GM19468 (cell line): ENCODE measurements around the gene PFDN6.

ENCODE experiments used
- ATAC-seq: cut with Tn5 transposase; IDR thresholded peaks from one replicate; pipeline ENCODE4 v1.9.1; 2021; ENCODE audit warnings: mild to moderate bottlenecking, moderate library complexity, moderate number of reproducible peaks; ENCODE audit not compliant: unreplicated experiment; ENCODE audit errors: extremely low read depth

Gene PFDN6

DNA sequence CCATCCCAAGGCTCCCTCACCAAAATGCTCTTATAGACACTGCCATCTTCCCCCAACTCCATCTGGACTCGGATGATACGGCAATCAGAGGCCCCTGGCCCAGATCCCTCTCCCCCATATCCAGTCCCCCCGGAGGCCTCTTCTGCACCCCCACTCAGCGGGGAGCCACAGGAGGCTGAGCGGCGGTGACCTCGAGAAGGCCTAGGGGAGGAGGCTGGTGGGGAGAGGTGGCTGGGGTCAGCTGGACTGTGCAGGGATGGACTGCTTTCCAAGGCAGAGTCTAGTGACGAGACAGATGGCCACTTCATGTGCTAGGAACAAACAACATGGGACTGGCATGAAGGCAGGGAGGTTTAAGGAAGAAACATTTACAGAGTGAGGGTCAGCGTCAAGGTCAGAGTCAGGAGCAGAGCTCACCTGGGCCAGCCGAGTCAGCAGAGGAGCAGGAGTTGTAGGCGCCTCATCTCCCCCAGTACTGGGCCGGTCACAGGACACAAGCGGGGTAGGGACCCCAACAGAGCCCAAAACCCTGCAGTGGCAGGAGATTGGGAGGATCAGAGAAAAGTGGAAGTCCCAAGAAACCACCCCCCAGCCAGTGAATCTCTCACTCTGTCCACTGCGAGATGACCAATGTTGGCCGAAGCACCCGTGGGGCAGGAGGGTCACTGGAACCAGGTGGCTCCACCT, 3.7 kb downstream of the PFDN6 start:
- ATAC-seq, result no peak

DNA sequence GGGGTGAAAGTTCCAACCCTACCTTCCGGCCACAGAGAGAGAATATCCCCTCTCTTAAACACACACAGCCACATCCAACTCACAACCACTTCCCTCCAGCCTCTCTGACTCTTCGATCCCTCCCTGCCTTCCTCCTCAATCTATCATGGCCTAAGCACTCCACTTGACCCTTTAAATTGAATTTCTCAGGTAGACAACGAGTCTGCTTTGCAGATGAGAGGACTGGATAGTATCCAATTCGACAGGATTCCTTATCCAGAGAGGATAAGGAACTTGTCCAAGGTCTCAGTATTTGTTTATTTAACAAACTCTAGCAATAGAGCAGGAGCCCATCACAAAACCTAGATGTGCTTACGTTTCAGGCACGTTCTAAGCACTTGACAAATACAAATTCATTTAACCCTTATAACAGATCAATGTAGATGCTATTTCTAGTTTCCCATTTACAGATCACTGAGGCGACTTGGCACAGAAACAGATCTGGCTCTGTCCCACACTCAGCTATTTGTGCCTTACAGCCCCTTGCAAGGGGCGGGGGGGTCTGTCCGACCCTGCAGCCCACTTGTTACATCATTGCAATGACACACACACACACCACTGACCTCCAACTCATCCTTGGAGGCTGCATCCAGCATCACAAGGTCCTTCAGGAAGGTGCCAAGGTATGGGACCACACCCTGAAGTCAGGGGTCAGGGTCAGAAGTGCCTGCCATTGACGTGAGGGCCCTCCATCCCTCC, 4.9 kb downstream of the PFDN6 start:
- no peak for ATAC-seq

DNA sequence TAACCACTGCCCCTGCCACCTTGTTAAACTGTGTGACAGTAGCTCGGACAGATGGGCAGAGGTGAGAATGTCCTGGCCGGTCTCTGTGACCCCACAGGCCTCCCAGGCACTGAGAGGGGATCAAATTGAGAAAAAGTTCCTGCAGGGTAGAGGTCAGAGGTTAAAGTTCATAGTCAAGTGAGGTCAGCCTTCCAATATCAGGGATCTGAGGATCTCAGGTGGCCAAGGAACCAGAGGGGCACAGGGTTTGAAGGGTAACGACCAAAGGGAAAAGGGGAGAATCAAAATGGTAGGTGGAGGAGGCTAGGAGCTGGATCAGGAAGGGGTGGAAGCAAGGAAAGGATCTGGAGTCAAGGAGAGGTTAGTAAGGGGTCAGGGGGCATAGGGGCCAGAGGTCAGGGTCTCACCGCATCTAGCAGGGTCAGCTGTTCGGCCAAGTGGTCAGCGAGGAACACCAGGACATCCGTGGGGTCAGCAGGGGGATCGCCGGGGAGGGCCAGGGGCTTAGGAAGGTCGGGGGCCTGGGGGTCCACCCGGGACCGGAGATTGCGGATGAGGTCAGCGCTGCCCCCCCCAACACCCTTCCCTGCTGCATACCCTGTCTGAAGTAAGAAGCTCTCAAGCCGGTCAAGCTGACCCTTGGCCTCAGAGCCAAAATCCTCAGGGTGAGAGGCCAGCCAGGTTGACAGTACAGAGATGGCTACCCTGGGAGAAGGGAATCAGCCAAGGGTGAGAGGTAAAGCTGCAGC, 6.4 kb downstream of the PFDN6 start:
- ATAC-seq, result no peak

DNA sequence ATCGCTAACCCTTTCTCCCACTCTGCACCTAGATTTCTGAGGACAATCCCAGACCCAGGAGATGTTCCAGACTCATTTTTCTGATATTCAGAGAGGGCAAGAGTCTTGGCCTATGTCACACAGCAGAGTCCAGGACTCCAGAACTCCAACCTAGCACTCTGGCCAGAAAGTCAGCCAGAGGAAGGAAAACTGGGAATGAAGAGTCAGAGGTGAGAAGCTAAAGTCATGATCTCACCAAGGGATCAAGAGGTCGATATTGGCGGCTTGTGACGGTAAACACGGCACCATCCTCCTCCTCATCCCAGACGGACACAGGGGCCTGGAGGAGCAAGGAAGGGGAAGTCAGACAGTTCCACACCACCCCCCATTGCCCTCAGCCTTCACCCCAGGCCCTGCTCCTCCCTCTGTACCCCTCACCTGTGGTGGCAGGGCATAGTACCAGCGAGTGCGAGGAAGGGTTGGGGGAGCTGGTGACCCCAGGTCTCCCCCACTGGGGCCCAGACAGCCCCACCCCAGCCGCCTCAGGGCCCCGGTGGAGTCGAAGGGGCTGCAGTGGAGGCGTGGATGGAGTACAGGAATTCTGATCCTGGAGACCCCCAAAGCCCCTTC, 7.5 kb downstream of the PFDN6 start:
- ATAC-seq, result no peak

DNA sequence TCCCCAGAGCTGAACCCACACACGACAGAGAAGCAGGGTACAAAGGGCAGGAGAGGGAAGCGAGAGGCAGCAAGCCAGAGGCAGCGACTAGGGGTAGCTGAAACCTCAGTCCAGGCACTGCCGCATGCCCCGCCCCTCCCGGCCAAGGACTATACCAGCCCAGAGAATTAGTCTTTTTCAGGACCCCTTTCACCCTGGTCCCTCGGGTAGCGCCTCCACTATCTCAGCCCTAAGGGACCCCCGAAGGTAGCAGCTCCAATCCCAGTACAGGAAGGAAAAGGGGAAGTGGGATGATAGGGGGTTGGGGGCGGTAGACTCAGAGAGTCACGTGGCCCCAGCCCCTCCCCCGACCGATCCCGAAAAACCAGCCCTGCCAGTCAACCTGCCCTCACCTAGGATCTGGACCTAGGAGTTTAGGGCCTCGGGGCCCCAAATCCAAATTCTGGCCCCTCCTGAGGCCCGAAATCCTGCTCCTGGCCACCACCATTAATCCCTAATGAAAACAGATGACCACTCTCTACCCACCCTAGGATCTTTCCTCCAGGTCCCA, 8.1 kb downstream of the PFDN6 start:
- ATAC-seq, result no peak

DNA sequence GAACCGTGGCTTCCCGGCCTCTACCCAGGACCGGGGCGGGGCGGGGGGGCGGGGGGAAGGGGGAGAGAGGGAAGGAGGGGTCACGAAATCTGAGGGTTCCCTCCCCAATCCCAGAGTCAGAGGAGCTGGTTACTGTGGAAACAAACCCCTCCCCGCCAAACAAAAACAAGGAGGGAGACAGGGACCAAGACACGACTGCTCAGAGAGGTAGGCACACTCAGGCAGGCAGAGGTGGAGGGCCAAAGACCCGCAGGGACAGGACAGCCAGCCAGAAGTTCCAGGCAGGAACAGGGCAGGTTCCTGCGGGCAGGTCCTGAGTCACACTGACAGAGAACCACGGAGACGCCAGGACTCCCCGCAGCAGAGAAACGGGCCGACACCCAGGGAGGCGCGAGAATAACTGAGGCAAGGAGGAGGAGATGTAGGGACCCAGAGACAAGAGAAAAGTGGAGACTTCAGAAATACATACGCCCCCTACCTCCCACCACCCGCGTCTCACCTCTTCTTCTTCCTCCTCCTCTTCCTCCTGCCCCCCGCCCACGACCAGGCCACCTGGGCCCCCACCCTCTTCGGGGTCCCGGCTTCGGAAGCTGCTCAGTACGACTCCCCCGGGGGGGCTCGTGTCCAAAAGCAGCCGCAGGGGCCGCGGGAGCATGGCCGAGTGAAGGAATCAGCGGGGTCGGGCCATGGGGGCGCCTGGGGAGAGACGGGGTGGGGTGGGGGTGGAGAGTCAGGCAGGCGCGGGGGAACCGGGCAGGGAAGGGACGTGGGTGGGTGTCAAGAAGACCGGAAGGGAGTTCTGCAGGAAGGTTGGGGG, 8.8 kb downstream of the PFDN6 start:
- ATAC-seq, result no peak

DNA sequence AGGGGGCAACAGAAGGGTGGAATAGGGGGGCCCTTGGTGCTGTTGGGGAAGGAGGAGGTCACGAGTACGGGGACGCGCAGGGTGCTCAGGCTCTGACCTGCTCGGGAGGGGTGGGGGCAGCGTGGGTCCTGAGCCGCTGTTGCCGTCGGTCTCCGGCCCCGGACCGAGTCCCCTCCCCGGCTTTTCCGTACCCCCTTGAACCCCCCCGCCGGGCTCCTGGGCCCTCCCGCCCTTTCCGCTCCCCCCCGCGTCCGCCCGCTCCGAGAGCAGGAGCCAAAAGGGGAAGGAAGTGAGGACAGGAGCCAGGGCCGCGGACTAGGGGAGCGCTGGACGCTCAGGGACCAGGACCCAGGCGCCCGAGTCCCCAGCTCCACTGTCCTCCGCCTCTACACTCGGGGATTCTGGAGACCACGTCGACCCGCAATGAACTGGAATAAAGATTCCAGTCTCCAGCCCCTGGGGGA, 9.4 kb downstream of the PFDN6 start, which contains the start of gene RGL2:
Gene RGL2 (minus strand): TSS at position 170 of the 464 bp plus-strand sequence. CDS start 332 bp downstream, outside the sequence.
- ATAC-seq, result no peak

DNA sequence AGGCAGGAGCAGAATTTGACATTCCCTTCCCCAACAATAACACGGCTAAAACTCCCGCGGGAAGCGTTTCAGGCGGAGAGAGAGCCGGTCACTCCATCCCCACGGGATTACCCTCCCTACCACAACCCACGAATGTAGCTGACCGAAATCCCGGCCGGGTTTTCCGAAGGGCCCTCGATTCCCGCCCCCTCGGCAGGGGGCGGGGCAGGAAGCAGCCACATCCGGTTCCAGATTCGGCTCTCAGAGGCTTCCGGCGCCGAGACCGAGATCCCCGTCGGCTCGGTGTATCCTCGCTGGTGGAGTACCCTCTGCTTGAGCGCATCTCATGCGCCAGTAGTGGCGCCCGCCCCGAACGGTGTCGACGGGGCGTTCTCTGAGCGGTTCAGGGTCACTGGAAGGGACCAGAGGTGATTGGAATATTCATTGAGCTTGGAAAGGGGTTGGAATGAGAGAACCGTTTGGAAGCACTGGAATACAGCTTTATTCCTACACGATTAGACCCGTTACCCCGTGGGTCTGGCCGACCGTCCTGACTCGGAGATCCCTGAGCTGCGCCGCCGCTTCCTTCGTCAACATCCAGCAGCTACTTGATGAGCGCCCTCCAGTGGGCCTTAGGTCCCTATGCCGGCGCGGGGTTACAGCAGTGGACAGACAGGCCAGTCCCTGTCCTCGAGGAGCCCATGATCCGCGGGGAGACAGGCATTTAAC, 10.0 kb downstream of the PFDN6 start:
- ATAC-seq, result no peak

DNA sequence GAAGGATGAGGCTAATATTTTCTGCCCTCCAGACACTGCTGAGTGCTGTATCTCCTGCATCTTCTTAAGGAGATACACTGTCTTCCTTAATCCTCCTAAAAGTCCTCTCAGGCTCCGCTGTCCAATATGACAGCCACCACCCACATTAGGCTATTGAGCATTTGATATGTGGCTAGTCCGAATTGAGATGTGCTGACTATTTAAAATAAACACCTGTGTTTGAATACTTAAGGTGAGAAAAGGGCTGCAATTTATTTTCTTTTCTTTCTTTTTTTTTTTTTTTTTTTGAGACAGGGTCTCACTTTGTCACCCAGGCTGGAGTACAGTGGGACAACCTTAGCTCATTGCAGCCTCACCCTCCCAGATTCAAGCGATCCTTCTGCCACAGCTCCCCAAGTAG, 12.5 kb downstream of the PFDN6 start:
- no peak for ATAC-seq

DNA sequence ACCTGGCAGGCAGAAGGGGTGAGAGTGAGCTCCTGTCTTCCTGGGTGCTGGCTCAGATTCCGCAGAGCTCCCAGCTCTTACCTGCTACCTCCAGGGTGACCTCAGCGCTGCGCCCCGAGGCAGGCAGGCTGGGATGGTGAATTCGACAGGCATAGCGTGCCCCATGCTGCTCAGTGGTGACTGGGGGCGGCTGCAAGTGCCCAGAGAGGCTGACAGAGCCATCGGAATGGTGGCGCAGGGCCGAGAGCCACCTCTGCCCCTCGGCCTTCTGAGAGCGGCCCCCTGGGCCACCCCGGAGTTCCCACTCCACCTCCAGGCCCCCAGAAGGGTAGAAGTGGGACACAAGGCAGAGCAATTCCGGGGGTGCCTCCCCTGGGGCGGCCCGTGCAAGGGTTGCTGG, 14.8 kb downstream of the PFDN6 start:
- no peak for ATAC-seq

DNA sequence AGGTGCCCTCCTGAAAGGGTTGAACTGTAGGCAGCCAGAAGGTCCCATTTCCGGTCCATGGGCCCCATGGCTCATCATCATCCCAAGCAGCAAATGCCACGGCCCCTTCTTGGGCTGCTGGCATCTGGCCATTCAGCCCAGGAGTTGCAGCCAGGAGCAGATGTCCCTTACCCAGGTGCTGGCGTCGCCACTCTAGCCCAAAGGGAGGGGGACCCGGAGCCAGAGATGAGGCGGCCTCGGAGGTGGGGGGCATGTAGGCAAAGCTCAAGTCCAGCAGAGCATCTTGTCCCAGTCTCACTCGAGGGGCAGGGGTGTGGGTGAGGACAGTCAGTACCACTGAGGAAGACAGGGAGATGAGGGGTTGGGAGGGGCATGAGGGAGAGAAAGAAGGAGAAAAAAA, 15.7 kb downstream of the PFDN6 start:
- no peak for ATAC-seq

DNA sequence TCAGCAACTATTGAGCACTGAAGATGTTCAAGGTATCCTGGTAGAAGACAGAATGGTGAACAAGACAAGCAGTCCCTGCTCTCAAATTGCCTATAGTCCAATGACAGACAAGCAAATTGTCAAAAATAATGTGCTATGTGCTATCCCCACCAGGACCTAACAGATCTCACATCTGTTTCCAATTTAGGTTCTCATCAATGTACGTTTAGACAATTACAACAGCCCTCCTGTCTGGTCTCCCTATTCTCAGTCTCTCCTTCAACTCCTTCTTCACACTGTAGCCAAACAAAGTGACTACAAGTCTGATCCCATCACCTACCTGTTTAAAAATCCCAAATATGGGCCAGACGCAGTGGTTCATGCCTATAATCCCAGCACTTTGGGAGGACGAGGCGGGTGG, 17.0 kb downstream of the PFDN6 start:
- no peak for ATAC-seq

DNA sequence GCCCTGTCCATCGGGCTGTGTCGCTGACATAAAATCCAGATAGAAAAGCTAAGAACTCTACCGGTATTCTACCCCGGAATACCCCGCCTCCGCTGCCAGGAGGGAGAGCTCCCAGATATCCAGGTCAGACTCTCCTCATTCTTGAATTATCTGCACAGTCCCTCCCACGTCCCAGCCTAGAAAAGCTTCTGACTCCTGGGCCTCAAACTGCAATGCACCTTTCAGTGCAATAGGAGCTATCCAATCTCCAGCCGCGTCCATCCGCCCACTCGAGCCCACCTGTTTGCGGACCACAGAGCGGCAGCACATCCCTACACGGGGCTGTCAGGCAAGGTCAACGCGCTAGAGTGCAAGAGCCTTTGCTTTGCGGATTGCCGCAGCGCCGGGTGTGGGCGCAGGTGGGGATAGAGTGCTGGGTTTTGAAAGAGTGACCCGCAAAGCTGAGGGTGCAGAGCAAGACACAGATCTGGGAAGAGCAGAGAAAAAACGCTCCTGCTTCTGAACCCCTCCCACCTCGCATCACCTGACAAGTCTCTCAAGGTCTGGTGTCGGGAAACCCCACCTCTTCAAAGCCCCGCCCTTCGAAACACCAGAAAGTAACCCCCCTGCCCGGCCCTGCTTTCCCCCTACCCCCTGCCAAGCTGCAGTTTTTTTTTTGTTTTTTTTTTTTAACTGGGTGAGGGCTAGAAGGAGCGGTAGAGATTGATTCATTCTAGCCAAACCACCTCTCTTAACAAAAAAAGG, 23.1 kb downstream of the PFDN6 start:
- ATAC-seq, result no peak

DNA sequence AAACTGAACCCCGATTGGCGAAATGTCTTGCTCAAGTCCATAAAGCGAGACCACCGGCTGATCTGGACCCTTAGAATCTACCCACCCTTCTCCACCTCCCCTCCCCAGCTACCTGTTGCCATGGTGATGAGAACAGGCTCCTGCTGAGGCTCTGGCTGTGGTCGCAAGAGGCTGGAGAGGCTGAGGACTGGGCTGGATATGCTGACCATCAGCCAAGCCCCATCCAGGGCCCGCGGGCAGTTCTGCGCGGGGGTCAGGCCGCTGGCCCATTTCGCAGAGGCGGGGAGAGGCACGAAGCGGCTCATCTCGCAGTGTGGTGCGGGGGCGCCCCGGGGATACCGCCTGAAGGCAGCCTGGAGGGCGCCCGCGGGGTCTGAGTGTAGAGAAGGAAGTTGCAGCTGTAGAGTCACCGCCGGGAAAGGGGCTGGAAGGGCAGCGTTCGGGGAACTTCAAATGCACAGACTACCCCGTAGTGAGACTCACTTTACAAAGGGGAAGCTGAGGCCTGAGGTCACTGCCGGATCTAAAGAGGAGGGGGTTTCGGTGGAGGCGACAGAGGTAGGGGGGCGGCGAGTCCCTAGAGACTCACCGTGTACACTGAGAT, 23.8 kb downstream of the PFDN6 start:
- ATAC-seq, result no peak

DNA sequence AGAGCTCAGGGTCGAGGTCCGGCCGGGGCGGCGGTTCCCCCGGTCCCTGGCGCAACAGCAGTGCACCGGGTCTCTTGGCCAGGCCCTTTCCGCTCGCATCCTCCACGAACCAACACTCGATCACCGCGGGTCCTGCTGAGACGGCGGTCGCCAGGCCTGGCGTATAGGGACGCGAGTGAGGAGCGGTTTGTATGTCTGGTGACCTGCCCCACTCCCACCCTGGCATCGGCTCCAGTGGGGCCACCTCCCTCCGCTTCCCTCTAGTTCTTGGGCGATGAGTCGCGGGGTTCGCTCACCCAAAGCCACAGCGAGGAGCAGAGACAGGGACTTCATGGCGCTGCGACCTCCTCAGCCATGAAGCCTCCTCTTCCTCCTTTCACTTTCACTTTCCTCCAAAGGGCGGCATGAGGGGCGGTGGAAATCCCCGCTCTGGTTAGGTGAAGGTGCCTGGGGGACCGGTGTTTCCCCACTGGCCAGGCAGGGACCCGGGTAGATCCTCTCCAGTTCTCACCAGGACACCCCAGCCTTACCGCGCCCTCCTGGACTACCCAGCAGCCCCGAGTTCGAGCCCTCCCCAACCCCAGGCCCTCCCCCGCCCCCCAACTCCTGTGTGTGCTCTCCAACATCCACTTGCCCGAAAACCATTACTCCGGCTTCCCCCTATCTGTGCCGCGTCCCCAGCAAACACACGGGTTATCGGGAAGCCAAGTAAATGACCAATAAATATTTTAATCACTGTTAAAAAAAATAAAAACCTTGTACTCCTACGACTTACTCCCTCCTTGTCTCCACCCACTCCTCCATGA, 24.5 kb downstream of the PFDN6 start, which contains the start of gene TAPBP:
Gene TAPBP (minus strand): TSS at position 370 of the 806 bp plus-strand sequence. CDS start 37 bp downstream, at position 333.
- ATAC-seq, result no peak

DNA sequence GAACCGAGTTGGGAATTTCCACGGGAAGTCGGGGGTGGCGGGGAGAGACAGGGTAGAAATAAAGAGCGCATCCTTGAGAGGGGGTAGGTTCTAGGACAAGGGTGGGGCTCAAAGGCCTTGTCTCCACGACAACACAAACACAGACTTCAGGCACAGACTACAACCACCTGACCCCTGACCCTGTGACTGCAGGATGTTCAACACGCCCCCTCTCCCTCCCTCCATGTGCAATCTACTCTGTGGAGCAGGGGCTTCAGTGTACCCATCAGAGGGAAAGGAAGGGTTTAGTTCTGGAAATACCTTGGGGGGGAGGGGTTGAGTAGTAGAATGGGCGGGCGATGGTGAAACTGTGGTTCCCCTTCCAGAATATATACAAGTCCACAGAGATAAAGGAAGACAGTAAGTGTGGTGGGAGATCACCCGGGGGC, 25.1 kb downstream of the PFDN6 start:
- ATAC-seq, result no peak
